MCF 10A (cell line): ENCODE data around the gene OR51V1. TPM values are rescaled to one million over a fixed set of nuclear protein-coding genes. Genes with fewer than 3 reads are reported as not detected.

Experiments used
- BruUV-seq: library from RNA; stranded (reverse); fragments of 400-500 nt; replicated peaks from 2 replicates; lab custom pipeline; 2021; lab: Mats Ljungman, UMichigan
- CTCF ChIA-PET: fragments of 300-600 bp; sonication (Branson Sonifier 250); formaldehyde crosslinking; extraction: SDS; loops from one replicate; lab custom pipeline; 2021; ENCODE audit warnings: antibody characterized with exemption, inconsistent platforms; lab: Yijun Ruan, JAX
- POLR2A ChIA-PET: fragments of 300-600, 350-650 bp; sonication (Branson Sonifier 250); formaldehyde crosslinking; extraction: SDS; loops from one replicate; lab custom pipeline; 2020; ENCODE audit warnings: antibody characterized with exemption, inconsistent platforms; lab: Yijun Ruan, JAX
- DNase-seq: peaks from one replicate; pipeline ENCODE4 v3.0.0-alpha.2; 2018; ENCODE audit not compliant: unreplicated experiment
- H3K27ac Mint-ChIP-seq: one replicate; pipeline ENCODE4 v1.8.0; 2022; ENCODE audit warnings: mild to moderate bottlenecking, low read depth, mixed read lengths; ENCODE audit not compliant: unreplicated experiment
- H3K27me3 Mint-ChIP-seq: one replicate; pipeline ENCODE4 v1.8.0; 2022; ENCODE audit warnings: mixed read lengths; ENCODE audit not compliant: insufficient read depth, unreplicated experiment
- H3K36me3 Mint-ChIP-seq: one replicate; pipeline ENCODE4 v1.8.0; 2022; ENCODE audit warnings: mild to moderate bottlenecking, moderate library complexity, mixed read lengths; ENCODE audit not compliant: insufficient read depth, unreplicated experiment
- H3K4me1 Mint-ChIP-seq: one replicate; pipeline ENCODE4 v1.8.0; 2022; ENCODE audit warnings: mixed read lengths; ENCODE audit not compliant: insufficient read depth, unreplicated experiment
- H3K4me3 Mint-ChIP-seq: one replicate; pipeline ENCODE4 v1.8.0; 2022; ENCODE audit warnings: mild to moderate bottlenecking, moderate library complexity, mixed read lengths; ENCODE audit not compliant: unreplicated experiment
- H3K9me3 Mint-ChIP-seq: one replicate; pipeline ENCODE4 v1.8.0; 2022; ENCODE audit warnings: mixed read lengths; ENCODE audit not compliant: unreplicated experiment
- intact Hi-C: fragments of 100-400 bp; cut with micrococcal nuclease; formaldehyde crosslinking; loops from 2 replicates; pipeline ENCODE4 v1.14.1; 2022
- total RNA-seq: library from RNA; stranded (reverse); gene quantifications from 2 replicates; pipeline ENCODE4 v1.2.3, GENCODE V29; 2022
- TF ChIP-seq, protein P1 (sequence below): fragments of 200-600 bp; IDR thresholded peaks from one replicate; pipeline ENCODE4 v1.8.0; 2022; ENCODE audit warnings: antibody characterized with exemption, mild to moderate bottlenecking; ENCODE audit not compliant: unreplicated experiment

The OR51V1 gene
- total RNA-seq, 1 experiment from 2014 or later, result not detected

DNA sequence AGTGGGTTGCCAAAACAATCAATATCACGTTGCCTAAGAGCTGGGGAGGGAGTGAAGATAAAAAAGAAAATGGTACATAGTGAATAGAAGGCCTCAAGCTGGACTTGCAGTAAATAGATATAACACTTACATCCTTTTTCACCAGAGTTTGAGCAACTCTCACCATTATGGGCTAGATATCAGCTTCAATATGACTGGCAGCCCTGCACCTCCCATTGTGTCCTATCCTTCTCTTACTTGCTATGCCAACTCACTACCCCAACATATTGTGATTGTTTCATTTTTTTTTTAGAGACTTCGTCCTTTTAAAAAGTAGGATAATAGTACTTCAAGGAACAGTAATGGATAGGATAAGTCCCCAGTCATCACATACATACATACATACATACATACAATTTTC lies 41.7 kb upstream of the OR51V1 start:
- BruUV-seq, result no TSS peak
- H3K4me3 Mint-ChIP-seq, result no peak overlapping the region
- no peaks in the 10 kb centered on the region for H3K4me1 Mint-ChIP-seq
- intact Hi-C loops, result no loop called here
- H3K36me3 Mint-ChIP-seq, result no peaks in the 10 kb centered on the region
- DNase-seq, result no peak
- H3K27ac Mint-ChIP-seq, result no peak overlapping the region
- CTCF ChIA-PET, result no interaction called here
- H3K9me3 Mint-ChIP-seq, result no peaks in the 10 kb centered on the region
- POLR2A ChIA-PET, result no interaction called here
- TF ChIP-seq, protein P1, sequence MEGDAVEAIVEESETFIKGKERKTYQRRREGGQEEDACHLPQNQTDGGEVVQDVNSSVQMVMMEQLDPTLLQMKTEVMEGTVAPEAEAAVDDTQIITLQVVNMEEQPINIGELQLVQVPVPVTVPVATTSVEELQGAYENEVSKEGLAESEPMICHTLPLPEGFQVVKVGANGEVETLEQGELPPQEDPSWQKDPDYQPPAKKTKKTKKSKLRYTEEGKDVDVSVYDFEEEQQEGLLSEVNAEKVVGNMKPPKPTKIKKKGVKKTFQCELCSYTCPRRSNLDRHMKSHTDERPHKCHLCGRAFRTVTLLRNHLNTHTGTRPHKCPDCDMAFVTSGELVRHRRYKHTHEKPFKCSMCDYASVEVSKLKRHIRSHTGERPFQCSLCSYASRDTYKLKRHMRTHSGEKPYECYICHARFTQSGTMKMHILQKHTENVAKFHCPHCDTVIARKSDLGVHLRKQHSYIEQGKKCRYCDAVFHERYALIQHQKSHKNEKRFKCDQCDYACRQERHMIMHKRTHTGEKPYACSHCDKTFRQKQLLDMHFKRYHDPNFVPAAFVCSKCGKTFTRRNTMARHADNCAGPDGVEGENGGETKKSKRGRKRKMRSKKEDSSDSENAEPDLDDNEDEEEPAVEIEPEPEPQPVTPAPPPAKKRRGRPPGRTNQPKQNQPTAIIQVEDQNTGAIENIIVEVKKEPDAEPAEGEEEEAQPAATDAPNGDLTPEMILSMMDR, result no peak
- H3K27me3 Mint-ChIP-seq, result peaks cover 38% of the 10 kb centered on the region

DNA sequence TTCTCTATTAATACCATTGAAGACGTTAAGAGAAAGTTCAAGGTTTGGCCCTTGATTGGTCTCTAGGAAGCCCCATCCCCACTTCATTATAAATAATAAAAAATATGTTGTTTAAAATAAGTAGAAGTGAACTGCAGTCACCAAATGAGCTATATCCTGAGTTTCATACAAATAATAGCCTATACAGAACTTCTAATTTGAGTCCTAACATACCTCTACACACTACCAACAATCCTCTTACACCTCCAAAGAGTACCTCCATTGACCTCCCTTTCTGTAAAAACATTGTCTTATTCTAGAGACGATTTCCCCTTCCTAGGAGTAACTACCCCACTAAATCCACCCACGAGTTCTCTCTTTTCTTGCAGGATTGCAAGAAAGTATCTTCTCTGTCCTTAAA lies 41.0 kb upstream of the OR51V1 start:
- Mint-ChIP-seq H3K27me3 (peaks cover 31% of the 10 kb centered on the region), H3K9me3 (no peaks in the 10 kb centered on the region), H3K4me1 (no peaks in the 10 kb centered on the region), H3K27ac (no peak overlapping the region), H3K4me3 (no peak overlapping the region), H3K36me3 (no peaks in the 10 kb centered on the region)
- TF ChIP-seq, protein P1, result no peak
- BruUV-seq, result no TSS peak
- CTCF ChIA-PET, result no interaction called here
- POLR2A ChIA-PET, result interaction anchor here (0.7 kb wide), 1 partner anchor 443 kb away, joined by 3 read pairs; no protein-coding TSS in a partner anchor
- intact Hi-C loops, result no loop called here
- no peak for DNase-seq

DNA sequence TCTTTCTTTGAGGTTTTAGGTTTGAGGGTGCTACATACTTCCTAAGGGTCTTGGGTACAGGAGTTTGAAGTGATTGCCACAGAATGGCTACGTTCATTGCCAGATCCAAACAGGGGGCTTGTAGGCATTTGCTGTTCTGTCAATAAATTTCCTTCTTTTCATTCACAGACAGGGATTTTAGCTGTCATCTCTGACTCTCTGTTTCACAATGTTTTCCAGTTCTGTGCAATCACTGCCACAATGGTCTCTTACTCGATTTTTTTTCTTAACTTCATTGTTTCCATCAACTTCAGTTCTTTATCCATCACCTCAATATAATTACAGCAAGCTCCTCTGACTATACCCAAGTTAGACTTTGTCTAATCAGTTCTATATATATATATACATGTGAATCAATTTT lies 40.0 kb upstream of the OR51V1 start:
- TF ChIP-seq, protein P1, result no peak
- DNase-seq, result no peak
- ChIA-PET CTCF (interaction anchor here (0.6 kb wide), 1 partner anchor 1079 kb away, joined by 3 read pairs; no protein-coding TSS in a partner anchor), POLR2A (no interaction called here)
- intact Hi-C loops, result no loop called here
- no peaks in the 10 kb centered on the region for H3K36me3 Mint-ChIP-seq
- no TSS peak for BruUV-seq
- no peaks in the 10 kb centered on the region for H3K4me1 Mint-ChIP-seq
- no peak overlapping the region for H3K4me3 Mint-ChIP-seq
- H3K27me3 Mint-ChIP-seq, result peaks cover 21% of the 10 kb centered on the region
- no peaks in the 10 kb centered on the region for H3K9me3 Mint-ChIP-seq
- H3K27ac Mint-ChIP-seq, result no peak overlapping the region

DNA sequence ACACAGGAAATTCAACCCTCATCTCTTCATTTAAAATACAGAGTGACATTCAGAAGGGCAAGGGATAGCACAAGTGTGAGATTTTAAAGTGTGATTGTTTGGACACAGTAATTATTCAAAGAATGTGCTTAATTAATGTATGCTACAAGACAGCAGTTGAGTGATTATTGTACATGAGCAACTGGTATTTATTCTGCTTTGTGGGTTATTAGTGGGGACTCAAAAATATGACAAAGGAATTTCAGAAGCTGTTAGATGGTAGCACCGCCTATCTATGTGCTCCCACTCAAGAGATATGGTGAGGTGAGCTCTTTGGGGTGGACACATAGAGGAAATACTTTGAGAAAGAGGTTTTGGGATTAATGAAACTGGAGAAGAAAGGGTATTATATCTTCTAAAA lies 39.6 kb upstream of the OR51V1 start:
- no peak for DNase-seq
- Mint-ChIP-seq H3K4me1 (no peaks in the 10 kb centered on the region), H3K27ac (no peak overlapping the region), H3K4me3 (no peak overlapping the region), H3K9me3 (no peaks in the 10 kb centered on the region), H3K36me3 (no peaks in the 10 kb centered on the region), H3K27me3 (peaks cover 17% of the 10 kb centered on the region)
- no TSS peak for BruUV-seq
- intact Hi-C loops, result no loop called here
- ChIA-PET POLR2A (no interaction called here), CTCF (no interaction called here)
- TF ChIP-seq, protein P1, result no peak
